Jurkat, Clone E6-1 (cell line): Measurements from ENCODE around the gene DCAF17. TPM values are rescaled to one million over a fixed set of nuclear protein-coding genes. Genes with fewer than 3 reads are reported as not detected.

Experiments used
- DNase-seq: peaks from one replicate; pipeline ENCODE4 v3.0.0-alpha.2; 2011; ENCODE audit warnings: low read depth, low spot score
- H3K4me3 ChIP-seq: 2 replicates; pipeline ENCODE4 v1.5.1; 2011; ENCODE audit warnings: mild to moderate bottlenecking, low read length, control low read depth, moderate library complexity
- polyA plus RNA-seq: library from polyadenylated mRNA; unstranded; fragments of >200 nt; gene quantifications from one replicate; pipeline ENCODE4 v1.2.1, GENCODE V29; 2012; ENCODE audit warnings: missing spikeins; ENCODE audit not compliant: insufficient read length, insufficient read depth

The DCAF17 gene
- polyA plus RNA-seq, result 10.4 TPM

- peak within 1 kb of the TSS; percentile 87 for H3K4me3 ChIP-seq
- DNase-seq, result peak; percentile 90
Measured at GRCh38 chr2:171434013-171434989, at the start of gene DCAF17. TSS of gene DCAF17 (plus strand) at chr2:171434226. CDS start at chr2:171434578, 352 bp downstream.

- no peak for DNase-seq
- H3K4me3 ChIP-seq, result no peak overlapping the region
Measured at GRCh38 chr2:171386627-171387026, 47.4 kb upstream of the DCAF17 start.

GRCh38 chr2:171387052-171387451, 47.0 kb upstream of the DCAF17 start:
- no peak for DNase-seq
- no peak overlapping the region for H3K4me3 ChIP-seq

- no peak overlapping the region for H3K4me3 ChIP-seq
- no peak for DNase-seq
Measured at GRCh38 chr2:171389325-171389724, 44.7 kb upstream of the DCAF17 start.

GRCh38 chr2:171389780-171390179, 44.2 kb upstream of the DCAF17 start:
- no peak overlapping the region for H3K4me3 ChIP-seq
- DNase-seq, result no peak

GRCh38 chr2:171390941-171391516, 43.0 kb upstream of the DCAF17 start:
- DNase-seq, result no peak
- H3K4me3 ChIP-seq, result no peak overlapping the region

- H3K4me3 ChIP-seq, result no peak overlapping the region
- no peak for DNase-seq
Measured at GRCh38 chr2:171391532-171391931, 42.5 kb upstream of the DCAF17 start.

- no peak for DNase-seq
- no peak overlapping the region for H3K4me3 ChIP-seq
Measured at GRCh38 chr2:171393487-171393886, 40.5 kb upstream of the DCAF17 start.

- H3K4me3 ChIP-seq, result no peak overlapping the region
- no peak for DNase-seq
Measured at GRCh38 chr2:171394164-171394740, 39.8 kb upstream of the DCAF17 start.

- no peak for DNase-seq
Measured at GRCh38 chr2:171399292-171399691, 34.7 kb upstream of the DCAF17 start.

GRCh38 chr2:171400395-171400794, 33.6 kb upstream of the DCAF17 start:
- no peak for DNase-seq
- no peak overlapping the region for H3K4me3 ChIP-seq

More at GRCh38 chr2:171399292-171399691, 34.7 kb upstream of the DCAF17 start:
- no peak overlapping the region for H3K4me3 ChIP-seq

- H3K4me3 ChIP-seq, result no peak overlapping the region
- no peak for DNase-seq
Measured at GRCh38 chr2:171401947-171402346, 32.1 kb upstream of the DCAF17 start.

GRCh38 chr2:171402906-171403580, 31.0 kb upstream of the DCAF17 start:
- DNase-seq, result no peak

GRCh38 chr2:171404261-171404660, 29.8 kb upstream of the DCAF17 start:
- H3K4me3 ChIP-seq, result no peak overlapping the region
- DNase-seq, result no peak

More at GRCh38 chr2:171402906-171403580, 31.0 kb upstream of the DCAF17 start:
- H3K4me3 ChIP-seq, result no peak overlapping the region

- no peak for DNase-seq
- H3K4me3 ChIP-seq, result no peak overlapping the region
Measured at GRCh38 chr2:171404719-171405118, 29.3 kb upstream of the DCAF17 start.

- no peak overlapping the region for H3K4me3 ChIP-seq
- no peak for DNase-seq
Measured at GRCh38 chr2:171405546-171405945, 28.5 kb upstream of the DCAF17 start.

GRCh38 chr2:171406044-171406443, 28.0 kb upstream of the DCAF17 start:
- no peak overlapping the region for H3K4me3 ChIP-seq
- DNase-seq, result no peak

GRCh38 chr2:171407030-171407675, 26.9 kb upstream of the DCAF17 start:
- no peak overlapping the region for H3K4me3 ChIP-seq
- no peak for DNase-seq

- no peak for DNase-seq
- H3K4me3 ChIP-seq, result no peak overlapping the region
Measured at GRCh38 chr2:171407676-171408044, 26.4 kb upstream of the DCAF17 start.
